Stomach smooth muscle (tissue), 2 donors: ENCODE measurements around the gene DAB1.

Experiments
- H3K27ac ChIP-seq: one replicate; pipeline ENCODE4 v1.7.0; 2013; ENCODE audit warnings: mild to moderate bottlenecking, low read length, inconsistent platforms
- H3K27me3 ChIP-seq, 2 donors: one replicate each; pipeline ENCODE4 v1.7.0; 2013; ENCODE audit warnings: low read length in 2 of 2; ENCODE audit not compliant: insufficient read depth in 2 of 2, control insufficient read depth in 1 of 2
- H3K36me3 ChIP-seq, 2 donors: one replicate each; pipeline ENCODE4 v1.7.0; 2013; ENCODE audit warnings: low read length in 2 of 2; ENCODE audit not compliant: control insufficient read depth in 2 of 2, insufficient read depth in 2 of 2
- H3K4me1 ChIP-seq: one replicate; pipeline ENCODE4 v1.7.0; 2013; ENCODE audit warnings: low read length; ENCODE audit not compliant: control insufficient read depth, insufficient read depth
- H3K4me3 ChIP-seq, 2 donors: one replicate each; pipeline ENCODE4 v1.7.0; 2013; ENCODE audit warnings: low read length in 2 of 2
- H3K9ac ChIP-seq, 2 donors: one replicate each; pipeline ENCODE4 v1.7.0; 2013; ENCODE audit warnings: low read length in 2 of 2, mild to moderate bottlenecking in 1 of 2
- H3K9me3 ChIP-seq, 2 donors: one replicate each; pipeline ENCODE4 v1.7.0; 2013; ENCODE audit warnings: low read length in 2 of 2; ENCODE audit not compliant: control insufficient read depth in 2 of 2
- donor health status: healthy.
- donor health status: Pancreatic carcinoma.

DAB1 gene

DNA sequence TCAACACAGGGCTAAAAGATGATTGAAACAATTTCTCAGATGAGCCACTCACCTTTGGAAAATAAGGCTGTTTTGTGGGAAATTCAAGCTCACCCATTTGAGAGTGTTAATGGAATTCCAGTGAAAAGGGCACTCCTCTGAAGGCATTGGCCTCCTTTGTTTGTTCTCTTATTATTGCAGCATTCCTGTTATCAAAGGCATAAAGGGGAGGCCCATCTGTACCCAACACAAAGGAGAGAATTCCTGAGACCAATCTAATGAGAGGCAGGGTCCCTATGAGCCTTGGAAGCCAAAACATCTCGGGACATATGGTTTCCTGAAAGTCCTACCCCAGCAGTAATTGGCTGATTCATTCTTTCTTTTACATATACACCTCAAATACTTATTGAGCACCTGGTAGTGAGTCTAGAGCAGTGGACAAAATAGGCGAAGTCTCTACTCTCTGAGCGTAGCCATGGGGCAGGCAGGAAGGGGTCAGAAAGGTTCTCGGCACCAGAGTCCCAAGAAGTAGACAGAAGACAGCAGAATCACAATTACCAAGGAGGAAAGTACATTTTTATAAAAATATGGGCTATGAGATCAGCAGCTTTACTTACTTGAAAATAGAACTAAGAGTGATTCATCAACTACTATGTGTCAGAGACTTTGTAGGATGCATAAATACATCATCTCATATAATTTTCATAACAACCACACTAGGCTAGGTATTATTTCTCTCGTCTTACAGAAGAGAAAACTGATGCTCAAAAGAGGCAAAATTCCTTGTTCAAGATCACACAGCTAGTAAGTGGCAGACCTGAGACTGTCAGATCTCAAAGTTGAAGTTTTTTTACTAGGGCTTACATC, 218.7 kb downstream of the DAB1 start:
- Histone ChIP-seq H3K9ac (no peak overlapping the region), H3K4me3 (no peak overlapping the region), H3K27ac (no peak overlapping the region), H3K27me3 (no peaks in the 10 kb centered on the region), H3K9me3 (no peaks in the 10 kb centered on the region), H3K4me1 (no peaks in the 10 kb centered on the region), H3K36me3 (no peaks in the 10 kb centered on the region)

- no peak overlapping the region for H3K4me3 ChIP-seq
- H3K36me3 ChIP-seq = no peaks in the 10 kb centered on the region
- no peaks in the 10 kb centered on the region for H3K9me3 ChIP-seq
- no peak overlapping the region for H3K27ac ChIP-seq
- no peak overlapping the region for H3K9ac ChIP-seq
- no peaks in the 10 kb centered on the region for H3K4me1 ChIP-seq
- no peaks in the 10 kb centered on the region for H3K27me3 ChIP-seq
Measured at GRCh38 chr1:57204091-57204490, 219.8 kb downstream of the DAB1 start.

DNA sequence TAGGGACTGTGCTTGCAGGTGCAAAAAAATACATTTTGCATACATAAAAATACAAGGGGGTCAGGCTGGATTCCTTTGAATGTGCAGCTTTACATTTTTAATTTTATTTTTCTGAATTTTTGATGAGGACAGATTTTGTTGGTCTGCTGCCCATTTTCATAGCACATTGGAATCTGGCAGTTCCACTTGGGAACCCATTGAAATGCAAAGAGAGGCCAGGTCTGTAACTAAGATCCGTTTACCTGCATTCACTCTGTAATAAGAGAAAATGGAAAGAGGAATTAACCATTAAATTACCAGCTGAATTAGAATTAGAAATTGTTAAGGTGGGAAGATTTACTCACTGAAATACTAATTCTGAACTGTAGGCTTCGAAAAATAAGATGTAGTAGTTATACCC, 221.6 kb downstream of the DAB1 start:
- no peaks in the 10 kb centered on the region for H3K9me3 ChIP-seq
- no peaks in the 10 kb centered on the region for H3K4me1 ChIP-seq
- H3K36me3 ChIP-seq = no peaks in the 10 kb centered on the region
- no peaks in the 10 kb centered on the region for H3K27me3 ChIP-seq
- no peak overlapping the region for H3K9ac ChIP-seq
- H3K4me3 ChIP-seq = no peak overlapping the region
- H3K27ac ChIP-seq = no peak overlapping the region

GRCh38 chr1:57198912-57199311, 224.9 kb downstream of the DAB1 start:
- Histone ChIP-seq H3K4me1 (no peaks in the 10 kb centered on the region), H3K9ac (no peak overlapping the region), H3K27ac (no peak overlapping the region), H3K4me3 (no peak overlapping the region), H3K36me3 (no peaks in the 10 kb centered on the region), H3K27me3 (no peaks in the 10 kb centered on the region), H3K9me3 (no peaks in the 10 kb centered on the region)

- no peaks in the 10 kb centered on the region for H3K9me3 ChIP-seq
- H3K4me1 ChIP-seq = no peaks in the 10 kb centered on the region
- H3K4me3 ChIP-seq = no peak overlapping the region
- no peak overlapping the region for H3K27ac ChIP-seq
- H3K9ac ChIP-seq = no peak overlapping the region
- no peaks in the 10 kb centered on the region for H3K27me3 ChIP-seq
- H3K36me3 ChIP-seq = no peaks in the 10 kb centered on the region
Measured at GRCh38 chr1:57195436-57195941, 228.4 kb downstream of the DAB1 start.

DNA sequence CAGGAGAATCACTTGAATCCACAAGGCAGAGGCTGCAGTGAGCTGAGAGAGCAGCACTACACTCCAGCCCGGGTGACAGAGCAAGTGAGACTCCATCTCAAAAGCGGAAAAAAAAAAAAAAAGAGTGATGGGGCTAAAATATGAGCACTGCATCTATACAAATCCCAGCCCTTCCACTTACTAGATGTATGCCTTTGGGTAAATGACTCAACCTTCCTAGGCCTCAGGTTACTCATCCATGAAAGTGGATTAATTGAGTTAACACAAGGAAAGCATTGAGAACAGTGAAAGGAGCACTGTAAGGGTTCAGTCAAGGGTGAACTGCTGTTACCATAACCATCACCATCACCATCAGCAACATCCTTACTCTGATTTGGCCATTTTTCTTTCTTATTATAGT, 231.6 kb downstream of the DAB1 start:
- Histone ChIP-seq H3K4me1 (no peaks in the 10 kb centered on the region), H3K4me3 (no peak overlapping the region), H3K9ac (no peak overlapping the region), H3K9me3 (no peaks in the 10 kb centered on the region), H3K27ac (no peak overlapping the region), H3K36me3 (no peaks in the 10 kb centered on the region), H3K27me3 (no peaks in the 10 kb centered on the region)

DNA sequence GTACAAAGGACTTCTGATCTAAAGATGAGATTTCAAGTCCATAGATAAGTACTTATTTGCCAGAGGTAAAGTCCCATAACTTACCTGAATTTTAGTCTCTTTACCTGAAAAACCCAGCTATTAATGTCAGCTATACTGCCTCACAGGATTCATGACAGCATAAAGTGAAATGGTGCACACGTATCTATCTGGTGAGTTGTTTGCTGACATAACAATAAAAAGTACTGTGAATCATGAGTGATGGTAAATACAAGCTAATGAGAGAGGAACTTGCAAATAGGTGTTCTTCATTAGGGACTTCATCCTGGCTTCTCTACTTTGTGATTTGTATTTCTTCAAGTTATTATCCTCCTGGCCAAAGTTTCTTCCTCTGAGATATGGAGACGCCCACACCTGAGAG, 233.0 kb downstream of the DAB1 start:
- Histone ChIP-seq H3K4me3 (no peak overlapping the region), H3K9ac (no peak overlapping the region), H3K27ac (no peak overlapping the region), H3K4me1 (no peaks in the 10 kb centered on the region), H3K9me3 (no peaks in the 10 kb centered on the region), H3K36me3 (no peaks in the 10 kb centered on the region), H3K27me3 (no peaks in the 10 kb centered on the region)

DNA sequence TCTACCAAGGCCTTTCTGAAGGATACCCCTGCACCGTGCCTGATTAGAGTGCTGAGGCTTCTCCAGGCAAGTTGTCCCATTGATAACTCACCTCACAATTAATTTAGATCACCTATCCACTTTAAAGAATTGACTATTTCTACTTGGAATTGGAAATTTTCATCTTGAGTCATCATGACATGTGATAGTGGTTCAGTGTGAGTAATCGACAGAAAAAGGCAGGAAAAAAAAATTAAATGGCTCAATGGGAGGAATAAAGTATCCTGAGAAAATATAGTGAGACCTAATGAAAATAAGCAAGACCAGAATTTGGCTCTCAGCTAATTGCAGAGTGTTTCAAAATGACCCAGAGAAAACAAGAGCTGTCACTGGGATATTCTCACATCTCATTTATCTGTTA, 235.7 kb downstream of the DAB1 start:
- H3K4me3 ChIP-seq = no peak overlapping the region
- H3K4me1 ChIP-seq = no peaks in the 10 kb centered on the region
- no peaks in the 10 kb centered on the region for H3K36me3 ChIP-seq
- H3K9me3 ChIP-seq = no peaks in the 10 kb centered on the region
- no peak overlapping the region for H3K9ac ChIP-seq
- no peak overlapping the region for H3K27ac ChIP-seq
- H3K27me3 ChIP-seq = no peaks in the 10 kb centered on the region

DNA sequence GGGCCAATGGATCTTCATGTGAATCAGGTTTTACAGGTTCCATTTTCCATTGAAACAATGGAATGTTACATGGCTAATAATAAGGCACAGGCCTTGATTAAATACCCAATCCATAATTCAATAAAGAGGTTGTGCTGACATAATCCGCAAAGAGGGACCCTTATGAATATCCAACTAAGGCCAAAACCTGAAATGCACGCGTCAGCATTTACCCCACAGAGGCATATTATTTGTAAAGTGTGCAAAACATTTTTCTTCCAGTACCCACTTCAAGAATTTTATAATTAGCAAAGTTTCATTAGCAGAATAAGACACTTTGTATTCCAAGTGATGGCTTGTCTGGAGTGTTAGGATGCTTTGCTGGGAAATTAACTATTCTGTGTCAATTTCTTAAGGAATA, 237.4 kb downstream of the DAB1 start:
- Histone ChIP-seq H3K27ac (no peak overlapping the region), H3K27me3 (no peaks in the 10 kb centered on the region), H3K9me3 (no peaks in the 10 kb centered on the region), H3K9ac (no peak overlapping the region), H3K4me3 (no peak overlapping the region), H3K4me1 (no peaks in the 10 kb centered on the region), H3K36me3 (no peaks in the 10 kb centered on the region)

DNA sequence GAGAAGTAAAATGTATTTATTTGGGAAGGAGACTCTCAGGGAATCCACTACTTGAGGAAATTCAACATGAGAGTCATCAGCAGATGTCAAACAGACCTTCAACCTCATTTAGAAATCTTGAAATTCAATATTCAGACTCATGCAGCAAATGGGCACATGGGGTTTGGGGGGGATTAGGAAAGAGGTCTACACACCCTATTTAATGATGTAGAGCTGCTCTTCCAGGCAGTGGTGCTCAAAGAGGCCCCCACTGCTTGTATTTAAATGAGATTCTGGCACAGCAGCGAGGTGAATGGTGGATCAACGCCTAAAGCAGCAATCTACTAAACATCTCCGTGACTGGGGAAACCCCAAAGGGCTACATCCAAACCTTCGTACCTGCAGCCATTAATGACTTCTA, 244.9 kb downstream of the DAB1 start:
- Histone ChIP-seq H3K9me3 (peaks cover 0 to 2% of the 10 kb centered on the region in 2 donors), H3K4me1 (no peaks in the 10 kb centered on the region), H3K27ac (no peak overlapping the region), H3K9ac (no peak overlapping the region), H3K4me3 (no peak overlapping the region), H3K27me3 (no peaks in the 10 kb centered on the region), H3K36me3 (no peaks in the 10 kb centered on the region)

DNA sequence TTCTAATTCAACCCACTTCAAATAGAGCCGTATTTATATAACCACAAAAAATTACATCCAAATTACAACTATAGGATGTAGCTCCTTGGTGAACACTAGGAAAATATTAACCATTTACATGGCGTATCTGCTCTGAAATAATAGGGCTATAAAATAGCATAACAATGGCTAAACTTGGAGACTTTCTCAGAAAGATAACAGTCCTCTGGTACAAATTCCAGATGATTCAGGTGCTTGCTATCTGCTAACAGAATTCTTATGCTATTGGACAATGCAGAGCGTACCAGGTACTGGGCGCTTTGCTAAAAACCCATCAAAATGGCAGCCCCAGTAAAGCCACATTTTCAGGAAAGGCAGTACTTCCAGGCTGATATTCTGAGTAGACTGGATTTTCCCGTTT, 248.4 kb downstream of the DAB1 start:
- no peak overlapping the region for H3K27ac ChIP-seq

More for the DNA sequence above, 248.4 kb downstream of the DAB1 start:
- no peaks in the 10 kb centered on the region for H3K36me3 ChIP-seq
- H3K9me3 ChIP-seq = peaks cover 0 to 2% of the 10 kb centered on the region in 2 donors
- no peaks in the 10 kb centered on the region for H3K27me3 ChIP-seq
- no peak overlapping the region for H3K9ac ChIP-seq
- no peaks in the 10 kb centered on the region for H3K4me1 ChIP-seq
- H3K4me3 ChIP-seq = no peak overlapping the region
